ENCODE data around the gene XRRA1. TPM values are rescaled to one million over a fixed set of nuclear protein-coding genes. Genes with fewer than 3 reads are reported as not detected.

Gene XRRA1
- total and polyA plus RNA-seq, 2 of the 4 experiments (the other 2 are of a cell fraction), result 5.4 to 6.3 TPM

GRCh38 chr11:74970852-74971395, 22.0 kb upstream of the XRRA1 start:
- intact Hi-C loops (cut with micrococcal nuclease) (no loop called here), in situ Hi-C loops (cut with MboI; ENCODE audit: low sequenced_read_pairs) (no loop called here), dilution Hi-C loops (cut with HindIII; ENCODE audit: low sequenced_read_pairs, unreplicated experiment) (no loop called here)
- no peak overlapping the region for H3K56ac ChIP-seq (ENCODE audit: extremely low read depth, insufficient read depth, low read length)
- WGBS, 2 experiments (ENCODE audit: extremely low coverage in 2 of 2, insufficient read length in 1 of 2), result no CpG with 5 or more reads among the region's 1 CpG
- POLR2A ChIA-PET (ENCODE audit: unreplicated experiment), result no interaction called here
- no peak overlapping the region for H2BK15ac ChIP-seq (ENCODE audit: low read depth, low read length)
- H3K9me1 ChIP-seq (ENCODE audit: insufficient read depth, low read length), result 0 out of 2 replicates have a peak, but pooled peaks cover 3% of the 10 kb centered on the region
- CTCF ChIA-PET, result interaction anchor here (1.2 kb wide), 1 partner anchor 41 kb away, joined by 3 read pairs; no protein-coding TSS in a partner anchor
- H3K23ac ChIP-seq (ENCODE audit: low read depth, low read length), result no peak overlapping the region
- no peak overlapping the region for H2BK20ac ChIP-seq (ENCODE audit: low read depth, low read length)
- TF ChIP-seq MXI1 (IDR thresholded peaks at IDR 0.05; ENCODE audit: borderline replicate concordance, low read depth, low read length), result no peak
- no peak for TF ChIP-seq CHD1 (IDR thresholded peaks at IDR 0.05; ENCODE audit: low read depth, low read length)
- no peak for TF ChIP-seq MAZ (IDR thresholded peaks at IDR 0.05; ENCODE audit: borderline replicate concordance, low read depth, low read length)
- no peak for TF ChIP-seq ELK1 (IDR thresholded peaks at IDR 0.05; ENCODE audit: borderline replicate concordance, low read depth, low read length)
- no peak for TF ChIP-seq MAFK (IDR thresholded peaks at IDR 0.05; ENCODE audit: low read depth, low read length)
- H2AK9ac ChIP-seq (replicated peaks; ENCODE audit: low read depth, low read length, poor library complexity), result no peak overlapping the region
- H3K4me1 ChIP-seq (ENCODE audit: control insufficient read depth, insufficient read depth, low read length), result no peaks in the 10 kb centered on the region
- no peak overlapping the region for H4K91ac ChIP-seq (ENCODE audit: insufficient read depth, low read depth, low read length)
- no peak overlapping the region for H2BK5ac ChIP-seq (ENCODE audit: low read depth, low read length, poor library complexity, severe bottlenecking)
- H4K8ac ChIP-seq (ENCODE audit: low read depth in 2 of 2, low read length in 2 of 2), result no peak overlapping the region
- H3K27me3 ChIP-seq (ENCODE audit: control insufficient read depth, insufficient read depth, low read length), result no peaks in the 10 kb centered on the region
- H3K14ac ChIP-seq (replicated peaks; ENCODE audit: low read depth, low read length), result no peak overlapping the region
- no peak overlapping the region for H3K4ac ChIP-seq (ENCODE audit: low read depth, low read length)
- H2AFZ ChIP-seq (replicated peaks; ENCODE audit: low read length, poor library complexity), result no peak overlapping the region
- peaks cover 29% of the 10 kb centered on the region for H3K36me3 ChIP-seq (ENCODE audit: control insufficient read depth, insufficient read depth, low read length)
- H2BK120ac ChIP-seq (ENCODE audit: low read depth, low read length), result no peak overlapping the region
- no TSS peak for BruUV-seq (replicated peaks)
- no peak overlapping the region for H3K18ac ChIP-seq (ENCODE audit: low read depth, low read length)
- no peak for DNase-seq
- no peak overlapping the region for H4K5ac ChIP-seq (ENCODE audit: low read depth, low read length)
- H3K9ac ChIP-seq (ENCODE audit: low read depth, low read length), result no peak overlapping the region
- no peak for ATAC-seq (ENCODE audit: low read depth)
- H2AK5ac ChIP-seq (ENCODE audit: low read depth, low read length), result no peak overlapping the region
- H3K79me1 ChIP-seq (ENCODE audit: low read depth in 1 of 2, low read length in 2 of 2), result peaks cover 41 to 53% of the 10 kb centered on the region in 2 experiments
- no peak overlapping the region for H3K4me2 ChIP-seq (ENCODE audit: low read depth, low read length)
- H3K27ac ChIP-seq (ENCODE audit: insufficient read depth, low read length), result no peak overlapping the region
- H4K20me1 ChIP-seq (ENCODE audit: insufficient read depth, low read length), result peaks cover 5% of the 10 kb centered on the region
- no peak overlapping the region for H3K4me3 ChIP-seq (ENCODE audit: insufficient read depth, low read depth, low read length)
- H3K9me3 ChIP-seq (ENCODE audit: control insufficient read depth, insufficient read depth, low read length), result no peaks in the 10 kb centered on the region
